ENCODE data around the gene GPR78.

Gene GPR78

DNA sequence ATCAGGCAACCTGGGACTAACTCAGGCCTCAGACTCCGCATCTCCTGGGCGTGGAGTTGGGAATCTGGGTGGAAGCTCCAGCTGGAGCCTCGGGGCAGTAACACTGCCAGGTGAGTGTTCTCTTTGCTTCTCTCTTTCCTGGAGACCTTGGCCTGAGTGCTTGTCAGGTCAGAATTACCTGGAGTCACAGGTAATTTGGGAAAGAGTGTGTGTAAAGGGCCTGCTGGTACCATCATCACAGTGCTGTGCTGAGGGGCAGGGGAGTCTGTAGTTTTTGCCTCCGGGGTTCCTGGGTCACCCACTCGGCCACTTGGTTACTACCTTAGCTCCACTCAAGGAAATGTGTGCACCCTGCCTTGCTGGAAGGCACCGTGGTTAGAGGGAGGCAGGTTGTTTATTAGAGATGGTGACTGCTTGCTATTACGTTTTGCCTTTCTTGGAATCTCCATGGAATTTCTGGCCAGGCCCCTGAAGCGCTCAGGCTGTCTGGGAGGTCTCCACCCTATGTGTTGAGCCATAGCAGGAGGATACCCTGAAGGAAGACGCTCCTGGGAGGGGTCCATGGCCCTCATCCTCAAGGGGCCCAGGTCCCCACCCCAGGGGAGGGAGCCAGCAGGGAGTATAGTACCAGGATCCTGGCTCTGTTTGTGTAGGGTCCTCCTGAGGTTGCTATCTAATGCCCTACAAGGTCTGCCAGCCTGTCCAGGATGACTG lies 2.9 kb downstream of the GPR78 start:
- in situ Hi-C loops (cut with MboI; ENCODE audit: low sequenced_read_pairs), result loop anchor here (25.0 kb wide), 1 partner anchor 329 kb away; no protein-coding TSS in a partner anchor

DNA sequence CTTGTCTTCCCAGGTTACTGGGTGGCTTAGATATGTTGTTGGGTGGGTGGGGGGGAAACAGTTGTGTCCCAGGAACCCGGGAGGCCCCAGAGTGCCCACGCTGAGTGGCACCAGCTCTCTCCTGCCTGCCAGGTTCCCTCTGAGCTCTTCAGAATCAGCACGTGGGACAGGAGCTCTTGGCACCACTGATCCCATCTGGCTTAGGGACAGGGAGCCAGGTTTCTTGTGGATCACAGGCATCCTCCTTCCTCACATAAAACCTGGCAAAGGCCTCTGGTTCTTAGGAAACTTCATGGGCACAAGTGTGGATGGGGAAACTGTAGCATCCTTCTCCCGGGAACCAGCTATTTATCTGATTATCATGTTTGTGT lies 3.4 kb downstream of the GPR78 start:
- in situ Hi-C loops (cut with MboI; ENCODE audit: low sequenced_read_pairs), result loop anchor here (25.0 kb wide), 1 partner anchor 329 kb away; no protein-coding TSS in a partner anchor

DNA sequence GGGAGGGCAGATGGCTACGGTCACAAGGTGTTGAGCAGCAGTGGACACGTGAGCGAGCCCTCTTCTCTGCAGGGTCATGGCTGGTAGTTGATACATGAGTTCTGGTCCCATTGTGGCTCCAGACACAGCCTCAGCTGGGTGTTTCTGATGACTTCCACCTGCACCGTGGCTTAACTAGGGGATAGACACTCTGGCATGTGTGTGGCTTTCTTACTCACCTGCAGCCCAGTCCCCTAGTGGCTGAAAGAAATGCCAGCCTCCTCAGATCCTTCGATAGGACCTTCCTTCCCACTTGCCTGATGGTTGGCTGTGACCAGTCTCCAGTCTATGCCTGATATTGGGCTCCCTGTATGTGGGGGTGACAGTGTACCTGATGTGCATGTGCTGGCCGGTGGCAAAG lies 5.0 kb downstream of the GPR78 start:
- in situ Hi-C loops (cut with MboI; ENCODE audit: low sequenced_read_pairs), result loop anchor here (25.0 kb wide), 1 partner anchor 327 kb away; no protein-coding TSS in a partner anchor

DNA sequence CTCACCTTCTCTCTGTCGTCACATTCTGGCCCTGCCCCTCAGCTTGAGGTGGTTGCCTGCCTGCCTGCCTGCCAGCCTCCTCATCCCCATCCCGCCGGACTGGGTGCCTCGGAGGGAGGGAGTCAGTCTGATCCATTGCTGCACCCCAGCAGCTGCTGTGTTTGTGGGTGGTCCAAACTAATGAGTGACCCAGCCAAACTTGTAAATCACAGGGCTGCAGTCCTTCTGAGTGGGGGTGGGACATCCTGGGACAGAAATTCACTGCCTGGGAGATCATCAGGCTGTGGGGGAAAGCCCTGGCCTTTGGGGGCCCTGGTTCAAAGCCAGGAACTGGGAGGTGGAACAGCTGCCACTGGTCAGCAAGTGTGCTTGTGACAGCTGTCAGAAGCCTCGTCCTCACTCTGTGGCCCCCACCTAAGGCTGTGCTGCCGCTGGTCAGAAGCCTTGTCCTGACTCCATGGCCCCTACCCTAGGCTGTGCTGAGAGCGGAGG lies 5.6 kb downstream of the GPR78 start:
- in situ Hi-C loops (cut with MboI; ENCODE audit: low sequenced_read_pairs), result loop anchor here (25.0 kb wide), 1 partner anchor 327 kb away; no protein-coding TSS in a partner anchor

DNA sequence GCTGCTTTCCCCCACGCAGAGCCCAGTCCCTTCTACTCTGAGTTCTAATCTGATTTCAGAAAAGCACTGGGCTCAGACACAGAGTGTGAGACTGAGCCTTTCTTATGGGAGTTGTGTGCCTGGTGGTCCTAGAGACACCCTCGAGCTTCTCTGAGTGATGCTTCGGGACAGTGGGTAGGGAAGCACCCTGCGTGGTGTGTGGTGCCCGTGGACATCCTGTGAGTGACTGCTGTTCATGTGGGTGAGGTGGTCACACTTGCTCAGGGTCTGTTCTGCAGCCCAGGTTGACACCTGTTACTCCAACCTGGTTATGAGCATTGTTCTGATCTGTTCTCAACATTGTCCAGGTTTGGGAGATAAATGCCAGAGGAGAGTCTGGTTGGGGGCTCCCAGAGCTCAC lies 6.1 kb downstream of the GPR78 start:
- in situ Hi-C loops (cut with MboI; ENCODE audit: low sequenced_read_pairs), result loop anchor here (25.0 kb wide), 1 partner anchor 326 kb away; no protein-coding TSS in a partner anchor

DNA sequence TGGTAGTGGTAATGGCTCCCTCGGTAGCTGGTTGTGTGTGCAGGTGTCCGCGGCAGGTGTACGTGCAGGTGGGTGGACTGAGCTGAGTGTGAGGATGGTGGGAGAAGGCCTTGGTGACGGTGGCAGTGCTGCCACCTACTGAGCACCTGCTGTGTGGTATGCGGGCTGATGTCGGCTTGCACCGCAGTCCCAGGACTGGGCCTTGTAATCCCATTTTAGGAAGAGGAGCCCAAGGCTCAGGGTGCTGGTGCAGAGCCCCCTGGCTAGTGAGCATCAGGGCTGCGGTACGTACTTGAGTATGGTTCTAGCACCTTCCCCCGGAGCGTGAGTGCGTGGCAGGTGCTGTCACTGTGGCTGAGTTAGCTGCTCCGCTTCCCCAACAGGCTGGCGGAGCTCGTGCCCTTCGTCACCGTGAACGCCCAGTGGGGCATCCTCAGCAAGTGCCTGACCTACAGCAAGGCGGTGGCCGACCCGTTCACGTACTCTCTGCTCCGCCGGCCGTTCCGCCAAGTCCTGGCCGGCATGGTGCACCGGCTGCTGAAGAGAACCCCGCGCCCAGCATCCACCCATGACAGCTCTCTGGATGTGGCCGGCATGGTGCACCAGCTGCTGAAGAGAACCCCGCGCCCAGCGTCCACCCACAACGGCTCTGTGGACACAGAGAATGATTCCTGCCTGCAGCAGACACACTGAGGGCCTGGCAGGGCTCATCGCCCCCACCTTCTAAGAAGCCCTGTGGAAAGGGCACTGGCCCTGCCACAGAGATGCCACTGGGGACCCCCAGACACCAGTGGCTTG lies 6.7 kb downstream of the GPR78 start:
- in situ Hi-C loops (cut with MboI; ENCODE audit: low sequenced_read_pairs), result loop anchor here (25.0 kb wide), 1 partner anchor 325 kb away; no protein-coding TSS in a partner anchor

DNA sequence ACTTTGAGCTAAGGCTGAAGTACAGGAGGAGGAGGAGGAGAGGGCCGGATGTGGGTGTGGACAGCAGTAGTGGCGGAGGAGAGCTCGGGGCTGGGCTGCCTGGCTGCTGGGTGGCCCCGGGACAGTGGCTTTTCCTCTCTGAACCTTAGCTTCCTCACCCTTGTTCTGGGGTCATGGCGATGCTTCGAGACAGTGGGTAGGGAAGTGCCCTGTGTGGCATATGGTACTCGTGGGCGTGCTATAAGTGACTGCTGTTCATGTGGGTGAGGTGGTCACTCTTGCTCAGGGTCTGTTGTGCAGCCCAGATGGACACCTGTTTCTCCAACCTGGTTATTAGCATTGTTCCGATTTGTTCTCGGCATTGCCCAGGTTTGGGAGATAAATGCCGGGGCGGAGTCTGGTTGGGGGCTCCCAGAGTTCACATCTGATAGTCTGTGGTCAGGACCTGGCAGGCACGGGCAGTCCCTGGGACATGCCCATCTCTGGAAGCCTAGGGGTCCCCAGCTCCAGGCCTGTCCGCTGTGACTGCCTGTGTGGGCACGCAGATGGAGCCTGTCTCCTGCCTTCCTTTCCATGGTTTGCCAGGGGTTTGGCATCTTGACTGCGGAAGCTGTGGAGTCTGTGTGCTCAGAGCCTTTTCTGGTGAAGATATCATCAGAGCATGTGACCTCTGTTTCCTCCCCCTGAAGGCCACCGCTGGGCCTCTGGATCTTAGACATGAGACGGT lies 7.4 kb downstream of the GPR78 start:
- in situ Hi-C loops (cut with MboI; ENCODE audit: low sequenced_read_pairs), result loop anchor here (25.0 kb wide), 1 partner anchor 325 kb away; no protein-coding TSS in a partner anchor

DNA sequence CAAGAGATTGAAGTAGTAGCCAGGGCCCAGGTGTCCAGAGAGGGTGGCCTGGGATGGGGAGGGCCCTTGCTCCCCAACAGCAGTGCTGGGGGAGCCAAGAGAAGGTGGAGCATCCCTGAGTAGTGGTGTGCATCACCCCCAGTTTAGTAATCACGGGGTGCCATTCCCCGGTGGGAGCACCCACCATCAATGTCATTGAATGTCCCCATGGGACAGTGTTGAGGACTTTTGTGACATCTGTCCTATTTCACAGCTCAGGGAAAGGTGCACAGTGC lies 7.9 kb downstream of the GPR78 start:
- in situ Hi-C loops (cut with MboI; ENCODE audit: low sequenced_read_pairs), result loop anchor here (25.0 kb wide), 1 partner anchor 324 kb away; no protein-coding TSS in a partner anchor

DNA sequence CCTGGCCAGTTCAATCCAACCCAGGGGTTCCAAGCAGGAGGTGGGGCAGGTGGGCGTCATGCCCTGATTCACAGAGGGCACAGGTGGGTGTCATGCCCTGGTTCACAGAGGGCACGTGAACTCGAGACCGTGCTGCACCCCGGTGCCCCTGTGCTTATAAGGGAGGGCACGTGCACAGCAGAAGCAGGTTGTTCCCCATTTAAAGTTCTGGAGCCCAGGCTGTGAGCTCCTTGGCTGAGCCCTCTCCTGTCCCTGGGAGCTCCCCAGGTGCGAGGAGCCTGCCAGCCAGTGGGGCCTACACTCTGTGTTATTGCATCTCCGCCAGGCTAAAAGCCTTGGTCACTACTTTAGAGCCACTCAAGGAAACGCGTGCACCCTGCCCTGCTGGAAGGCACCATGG lies 9.1 kb downstream of the GPR78 start:
- in situ Hi-C loops (cut with MboI; ENCODE audit: low sequenced_read_pairs), result loop anchor here (25.0 kb wide), 1 partner anchor 323 kb away; no protein-coding TSS in a partner anchor

DNA sequence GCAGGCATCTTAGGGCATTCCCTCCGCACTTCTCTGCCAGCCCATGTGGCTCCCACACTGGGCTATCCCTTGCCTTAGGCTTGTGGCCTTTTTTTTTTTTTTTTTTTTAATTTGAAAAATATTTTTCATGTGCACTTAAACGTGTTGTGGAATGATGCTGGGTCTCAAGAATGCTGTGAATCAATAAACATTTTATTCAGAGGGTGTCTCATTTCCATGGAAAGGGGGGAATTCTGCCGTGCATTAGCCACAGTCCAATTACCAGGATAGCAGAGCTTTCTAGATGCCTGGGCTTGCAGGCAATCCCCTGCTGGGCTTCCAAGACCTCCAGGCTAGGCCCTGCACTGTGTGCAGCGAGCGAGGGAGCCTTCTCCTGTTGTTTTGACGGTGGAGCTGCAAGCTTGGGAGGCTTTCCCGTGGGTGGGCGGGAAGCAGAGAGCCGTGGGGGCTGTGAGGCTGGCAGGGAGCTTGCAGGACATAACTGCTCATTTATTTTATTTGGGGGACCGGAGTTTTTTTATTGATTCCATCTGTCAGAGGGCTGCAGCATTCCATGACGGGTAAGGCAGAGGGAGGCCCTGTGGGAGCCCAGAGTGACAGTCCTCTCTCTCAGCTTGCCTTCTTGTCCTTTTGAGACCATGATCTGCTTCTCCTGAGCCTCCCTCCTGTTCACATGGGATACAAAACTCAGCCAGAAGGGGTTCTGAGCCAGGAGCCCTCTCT lies 9.8 kb downstream of the GPR78 start:
- in situ Hi-C loops (cut with MboI; ENCODE audit: low sequenced_read_pairs), result loop anchor here (25.0 kb wide), 1 partner anchor 322 kb away; no protein-coding TSS in a partner anchor

DNA sequence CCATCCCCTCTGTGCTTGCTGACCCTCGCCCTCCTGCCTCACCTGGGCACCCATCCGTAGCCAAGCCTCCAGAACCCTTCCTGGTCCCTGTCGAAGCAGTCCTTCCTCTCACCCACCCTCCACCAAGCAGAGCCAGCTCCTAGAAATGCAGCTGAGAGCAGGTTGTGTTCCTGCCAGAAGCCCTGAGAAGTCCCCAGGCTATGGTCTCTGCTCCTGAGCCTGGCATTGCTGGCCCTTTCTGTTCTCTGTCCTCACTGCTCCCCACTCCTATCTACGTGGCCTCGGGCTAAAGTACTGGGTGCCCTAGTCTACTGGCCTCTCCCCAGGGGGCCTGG lies 10.3 kb downstream of the GPR78 start:
- in situ Hi-C loops (cut with MboI; ENCODE audit: low sequenced_read_pairs), result loop anchor here (25.0 kb wide), 1 partner anchor 322 kb away; no protein-coding TSS in a partner anchor

DNA sequence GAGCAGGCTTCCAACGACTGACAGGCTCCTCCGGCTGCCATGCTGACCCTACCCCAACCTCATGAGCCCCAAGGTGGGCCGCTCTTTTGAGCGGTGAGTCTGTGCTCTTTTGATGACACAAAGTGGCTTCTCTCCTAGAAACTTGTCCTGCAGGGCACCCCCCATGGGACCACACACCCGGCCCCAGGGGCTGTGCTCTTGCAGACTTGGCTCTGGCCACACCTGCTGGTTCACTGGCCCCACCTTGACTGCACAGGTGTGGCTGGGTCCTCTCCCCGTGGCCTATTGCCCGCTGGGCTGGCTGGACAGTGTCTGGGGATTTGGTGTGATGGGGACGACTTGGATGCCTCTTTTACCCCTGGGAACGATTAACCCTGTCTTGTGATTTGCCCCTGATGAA lies 10.9 kb downstream of the GPR78 start:
- in situ Hi-C loops (cut with MboI; ENCODE audit: low sequenced_read_pairs), result loop anchor here (25.0 kb wide), 1 partner anchor 321 kb away; no protein-coding TSS in a partner anchor

DNA sequence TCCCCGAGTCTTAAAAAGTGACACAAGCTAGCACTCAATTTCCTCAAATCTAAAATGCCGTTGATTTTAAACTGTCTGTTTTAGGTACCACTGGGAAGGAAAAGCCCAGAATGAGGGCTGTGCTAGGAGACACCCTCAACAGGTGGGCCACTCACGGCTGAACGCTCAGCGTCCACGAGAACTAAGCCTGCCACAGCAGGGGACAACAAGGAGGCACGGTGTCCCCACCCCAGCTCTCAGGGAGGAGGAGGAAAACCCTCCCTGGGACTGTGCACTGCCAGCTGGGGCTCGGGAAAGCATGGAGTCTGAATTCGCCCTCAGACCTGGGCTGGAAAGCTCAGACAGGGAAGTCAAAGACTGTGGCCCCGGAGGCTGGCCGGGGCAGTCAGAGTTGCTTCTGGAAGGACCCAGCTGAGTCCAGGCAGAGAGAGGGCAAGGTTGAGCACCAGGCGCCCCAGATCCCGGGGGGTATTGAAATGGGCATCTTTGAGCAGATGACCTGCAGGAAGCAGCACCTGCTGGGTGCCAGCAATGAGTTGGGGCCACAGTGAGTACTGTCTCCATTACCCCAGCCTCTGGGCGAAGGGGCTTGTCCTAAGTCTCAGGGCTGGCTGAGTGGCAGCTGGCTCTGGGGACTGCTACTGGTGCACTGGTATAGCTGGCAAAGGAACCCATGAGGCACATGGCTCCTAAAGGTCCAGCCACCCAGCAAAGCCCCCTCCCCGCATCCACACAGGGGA lies 11.6 kb downstream of the GPR78 start:
- in situ Hi-C loops (cut with MboI; ENCODE audit: low sequenced_read_pairs), result loop anchor here (25.0 kb wide), 1 partner anchor 321 kb away; no protein-coding TSS in a partner anchor

DNA sequence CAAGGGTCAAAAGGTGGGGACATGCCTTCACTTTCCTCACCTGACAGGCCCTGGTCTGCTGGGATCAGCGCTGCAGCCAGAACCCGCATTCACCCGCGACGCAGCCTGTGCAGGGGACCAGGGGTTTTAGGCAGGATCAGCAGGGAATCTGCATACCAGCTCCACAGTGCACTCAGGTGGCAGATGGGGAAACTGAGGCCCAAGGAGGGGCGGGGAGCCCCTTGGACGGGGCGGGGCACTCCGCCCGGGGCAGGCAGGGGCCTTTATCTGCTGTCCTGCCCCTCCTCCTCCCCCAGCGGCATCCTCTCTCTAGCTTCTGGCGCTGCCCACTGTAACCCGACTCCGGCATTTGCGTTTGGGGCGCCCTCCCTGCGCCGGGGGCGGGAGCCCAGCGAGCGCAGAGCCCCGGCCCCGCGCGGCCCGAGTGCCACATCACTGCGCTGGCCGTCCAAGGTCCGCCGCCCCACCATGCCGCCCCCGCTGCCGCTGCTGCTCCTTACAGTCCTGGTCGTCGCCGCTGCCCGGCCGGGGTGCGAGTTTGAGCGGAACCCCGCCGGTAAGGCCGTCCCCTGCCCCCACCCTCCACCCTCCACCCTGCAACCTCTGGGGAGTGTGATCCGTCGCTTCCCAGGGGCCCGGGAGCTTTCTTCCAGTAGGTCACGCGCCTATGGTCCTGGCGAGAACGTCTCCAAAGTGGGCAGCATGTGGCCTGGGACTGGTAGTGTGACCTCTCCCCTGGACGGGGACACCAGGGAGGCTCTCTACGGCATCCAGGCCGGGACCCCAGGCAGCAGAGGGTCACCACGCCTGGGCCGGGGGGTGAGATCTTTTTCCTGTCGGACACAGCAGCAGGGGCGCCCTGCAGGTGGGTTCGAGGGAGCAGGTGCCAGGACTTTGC lies 12.4 kb downstream of the GPR78 start, which contains the start of gene CPZ:
CPZ (plus strand) TSS at position 400 of the 898 bp plus-strand sequence; CDS start at position 469, 69 bp downstream.
- in situ Hi-C loops (cut with MboI; ENCODE audit: low sequenced_read_pairs), result loop anchor here (25.0 kb wide), 1 partner anchor 320 kb away; no protein-coding TSS in a partner anchor

DNA sequence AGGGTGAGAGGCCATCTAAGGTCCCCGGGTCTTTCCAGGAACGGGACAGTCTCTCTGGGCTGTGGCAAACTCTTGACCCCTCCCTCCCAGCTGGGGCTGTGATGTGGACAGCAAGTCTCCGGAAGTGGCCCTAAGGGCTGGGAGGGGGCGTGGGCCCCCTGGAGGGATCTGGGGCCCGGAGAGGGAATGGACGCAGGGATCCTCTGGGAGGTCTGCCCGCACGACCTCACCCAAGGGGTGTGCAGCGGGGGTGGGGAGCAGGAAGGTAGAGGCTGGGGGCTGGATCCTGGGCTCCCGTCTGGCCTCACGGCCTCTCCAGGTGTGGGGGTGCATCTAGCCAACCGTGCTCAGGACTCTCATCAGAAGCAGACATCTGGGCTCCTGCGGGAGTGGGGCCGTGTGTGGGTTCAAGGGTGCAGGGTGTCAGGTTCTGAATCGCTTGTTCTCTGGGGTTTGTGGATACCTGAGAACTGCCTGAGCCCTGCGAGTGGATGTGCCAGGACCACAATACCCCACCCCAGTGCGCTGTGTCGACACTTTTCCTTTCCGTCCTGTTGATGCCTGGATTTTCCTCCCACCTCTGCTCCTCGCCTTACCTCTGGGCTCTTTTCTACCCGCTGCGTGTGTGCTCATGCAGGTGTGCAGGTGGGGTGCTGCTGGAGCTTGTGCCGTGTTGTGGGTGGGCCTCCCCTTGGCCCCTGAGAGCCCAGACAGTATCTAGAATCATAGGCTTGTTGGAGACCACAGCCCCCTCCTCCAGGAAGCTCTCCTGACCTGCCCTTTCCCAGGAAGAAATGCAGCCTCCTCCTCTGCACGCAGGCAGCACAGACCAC lies 13.3 kb downstream of the GPR78 start:
- in situ Hi-C loops (cut with MboI; ENCODE audit: low sequenced_read_pairs), result loop anchor here (25.0 kb wide), 1 partner anchor 319 kb away; no protein-coding TSS in a partner anchor

DNA sequence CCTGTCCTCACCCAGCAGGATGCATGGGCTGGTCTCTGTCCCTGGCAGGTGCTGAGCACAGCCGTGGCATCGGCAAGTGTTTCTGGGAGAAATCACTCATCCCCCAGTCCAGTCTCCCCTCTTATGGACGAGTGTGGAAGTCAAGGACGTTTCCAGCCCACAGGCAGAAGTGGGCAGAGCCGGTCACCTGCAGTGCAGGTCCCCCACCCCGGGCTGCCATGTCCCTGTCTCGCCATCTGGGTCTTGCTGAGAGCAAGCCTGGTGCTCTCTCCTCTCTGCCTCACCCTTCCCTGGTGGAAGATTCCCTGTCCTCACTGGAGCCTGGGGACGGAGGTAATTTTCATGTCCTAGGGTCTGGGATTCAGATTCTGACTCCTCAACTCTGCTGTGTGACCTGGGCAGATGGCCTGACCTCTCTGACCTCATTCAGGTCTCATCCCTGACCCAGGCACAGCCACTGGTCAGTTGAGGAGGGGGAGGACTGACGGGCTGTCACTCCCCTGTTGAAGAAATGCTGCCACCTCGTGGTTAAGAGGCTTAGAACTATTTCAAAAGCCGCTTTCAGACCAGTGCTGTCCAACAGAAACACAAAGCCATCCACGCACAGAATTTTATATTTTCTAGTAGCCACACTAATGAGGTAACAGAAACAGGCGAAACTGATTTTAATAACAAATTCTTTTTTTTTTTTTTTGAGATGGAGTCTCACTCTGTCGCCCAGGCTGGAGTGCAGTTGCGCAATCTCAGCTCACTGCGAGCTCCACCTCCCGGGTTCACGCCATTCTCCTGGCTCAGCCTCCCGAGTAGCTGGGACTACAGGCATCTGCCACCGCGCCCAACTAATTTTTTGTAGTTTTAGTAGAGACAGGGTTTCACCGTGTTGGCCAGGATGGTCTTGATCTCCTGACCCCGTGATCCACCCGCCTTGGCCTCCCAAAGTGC lies 14.2 kb downstream of the GPR78 start:
- in situ Hi-C loops (cut with MboI; ENCODE audit: low sequenced_read_pairs), result loop anchor here (25.0 kb wide), 1 partner anchor 318 kb away; no protein-coding TSS in a partner anchor

Data from HL-60/S4 treated with phorbol 12-myristate 13-acetate at 8.2 ng/mL for 4 days and 3 days (cell line).